GM23338 (cell line): ENCODE measurements around the gene SYT12. TPM values are rescaled to one million over a fixed set of nuclear protein-coding genes. Genes with fewer than 3 reads are reported as not detected.

Experiments used
- ATAC-seq: fragments of 200-7000 bp; cut with Tn5 transposase; 3 replicates; pipeline ENCODE4 v1.9.1; 2020
- DNase-seq: peaks from one replicate; pipeline ENCODE4 v3.0.0-alpha.2; 2015; ENCODE audit warnings: low spot score
- H2AFZ ChIP-seq: fragments of 200-600 bp; sonication (generic); 2 replicates; pipeline ENCODE4 v1.8.0; 2016; ENCODE audit warnings: antibody characterized with exemption, mild to moderate bottlenecking, moderate library complexity
- H3F3A ChIP-seq: fragments of 200-600 bp; sonication (generic); replicated peaks from 2 replicates; pipeline ENCODE4 v1.8.0; 2017; ENCODE audit warnings: antibody characterized with exemption, mixed run types, low read depth
- H3K27ac ChIP-seq: fragments of 200-600 bp; sonication (generic); 2 replicates; pipeline ENCODE4 v1.6.1; 2016; ENCODE audit warnings: low read depth
- H3K27me3 ChIP-seq: fragments of 200-600 bp; sonication (generic); 2 replicates; pipeline ENCODE4 v1.8.0; 2016; ENCODE audit warnings: mild to moderate bottlenecking, mixed run types, moderate library complexity; ENCODE audit not compliant: insufficient read depth
- H3K36me3 ChIP-seq: fragments of 200-600 bp; sonication (generic); 2 replicates; pipeline ENCODE4 v1.8.0; 2016; ENCODE audit warnings: mild to moderate bottlenecking; ENCODE audit not compliant: insufficient read depth
- H3K4me1 ChIP-seq: fragments of 200-600 bp; sonication (generic); 2 replicates; pipeline ENCODE4 v1.8.0; 2016; ENCODE audit warnings: mild to moderate bottlenecking, moderate library complexity; ENCODE audit not compliant: insufficient read depth
- H3K4me2 ChIP-seq: fragments of 200-600 bp; sonication (generic); 2 replicates; pipeline ENCODE4 v1.7.1; 2017; ENCODE audit warnings: mixed run types
- H3K4me3 ChIP-seq: fragments of 200-600 bp; sonication (generic); 2 replicates; pipeline ENCODE4 v1.6.1; 2016; ENCODE audit warnings: mixed run types
- H3K79me2 ChIP-seq: fragments of 200-600 bp; sonication (generic); replicated peaks from 2 replicates; pipeline ENCODE4 v1.8.0; 2017; ENCODE audit warnings: mild to moderate bottlenecking; ENCODE audit not compliant: insufficient read depth
- H3K9me2 ChIP-seq: fragments of 200-600 bp; sonication (generic); 2 replicates; pipeline ENCODE4 v1.8.0; 2017; ENCODE audit not compliant: insufficient read depth
- H4K20me1 ChIP-seq: fragments of 200-600 bp; sonication (generic); replicated peaks from 2 replicates; pipeline ENCODE4 v1.8.0; 2017; ENCODE audit warnings: mild to moderate bottlenecking; ENCODE audit not compliant: insufficient read depth
- H3K27ac Mint-ChIP-seq: 2 replicates; pipeline ENCODE4 v1.8.0; 2020; ENCODE audit warnings: inconsistent platforms, mild to moderate bottlenecking, moderate library complexity, mixed read lengths
- H3K27me3 Mint-ChIP-seq: 3 replicates; pipeline ENCODE4 v1.8.0; 2022; ENCODE audit warnings: low read depth, mild to moderate bottlenecking, moderate library complexity, mixed read lengths, inconsistent platforms; ENCODE audit not compliant: insufficient read depth, poor library complexity
- H3K36me3 Mint-ChIP-seq: 3 replicates; pipeline ENCODE4 v1.8.0; 2021; ENCODE audit warnings: low read depth, mild to moderate bottlenecking, inconsistent platforms, moderate library complexity, mixed read lengths
- H3K4me1 Mint-ChIP-seq: 3 replicates; pipeline ENCODE4 v1.8.0; 2020; ENCODE audit warnings: mild to moderate bottlenecking, inconsistent platforms, mixed read lengths
- H3K4me3 Mint-ChIP-seq: 3 replicates; pipeline ENCODE4 v1.8.0; 2021; ENCODE audit warnings: moderate library complexity, mild to moderate bottlenecking, inconsistent platforms, mixed read lengths
- H3K9me3 Mint-ChIP-seq: 3 replicates; pipeline ENCODE4 v1.8.0; 2020; ENCODE audit warnings: moderate library complexity, mild to moderate bottlenecking, inconsistent platforms, mixed read lengths
- CREB1 ChIP-seq: fragments of 250-450 bp; sonication (Bioruptor Pico); IDR thresholded peaks from 2 replicates; pipeline ENCODE4 v1.5.0; 2020; ENCODE audit warnings: low read depth, mild to moderate bottlenecking, moderate library complexity
- CTCF ChIP-seq, 2 experiments: fragments of 200-600 bp in 1 of 2; sonication (generic) in 1 of 2; conservative IDR thresholded peaks; 2 replicates each; pipeline versions ENCODE4 v1.5.1 to v1.6.1; 2016 to 2017; ENCODE audit warnings: antibody characterized with exemption in 2 of 2, low read depth in 2 of 2, mild to moderate bottlenecking in 2 of 2, moderate library complexity in 1 of 2
- ETS1 ChIP-seq: IDR thresholded peaks from 2 replicates; pipeline ENCODE4 v1.6.1; 2016; ENCODE audit warnings: antibody characterized with exemption
- EZH2 ChIP-seq: fragments of 200-600 bp; sonication (generic); IDR thresholded peaks from one replicate; pipeline ENCODE4 v1.8.0; 2017; ENCODE audit warnings: antibody characterized with exemption, mild to moderate bottlenecking, low read depth; ENCODE audit not compliant: unreplicated experiment
- EZH2phosphoT487 ChIP-seq: fragments of 200-600 bp; sonication (generic); IDR thresholded peaks from one replicate; pipeline ENCODE4 v1.8.1; 2018; ENCODE audit warnings: antibody characterized with exemption; ENCODE audit not compliant: unreplicated experiment
- JUNB ChIP-seq: IDR thresholded peaks from one replicate; pipeline ENCODE4 v1.6.1; 2016; ENCODE audit warnings: antibody characterized with exemption; ENCODE audit not compliant: unreplicated experiment
- NANOG ChIP-seq: IDR thresholded peaks from 2 replicates; pipeline ENCODE4 v1.6.1; 2016; ENCODE audit warnings: antibody characterized with exemption, borderline replicate concordance
- POLR2AphosphoS5 ChIP-seq: IDR thresholded peaks from 2 replicates; pipeline ENCODE4 v1.6.1; 2016; ENCODE audit warnings: antibody characterized with exemption, low read depth
- REST ChIP-seq: IDR thresholded peaks from one replicate; pipeline ENCODE4 v1.6.1; 2018; ENCODE audit warnings: antibody characterized with exemption; ENCODE audit not compliant: unreplicated experiment
- STAT1 ChIP-seq: IDR thresholded peaks from one replicate; pipeline ENCODE4 v1.6.1; 2016; ENCODE audit warnings: antibody characterized with exemption; ENCODE audit not compliant: unreplicated experiment
- ZNF114 ChIP-seq: fragments of 250-450 bp; sonication (Bioruptor Pico); IDR thresholded peaks from 2 replicates; pipeline ENCODE4 v1.5.0; 2020; ENCODE audit warnings: mild to moderate bottlenecking, moderate library complexity
- ZNF331 ChIP-seq: fragments of 250-450 bp; sonication (Bioruptor Pico); IDR thresholded peaks from 2 replicates; pipeline ENCODE4 v1.5.0; 2020; ENCODE audit warnings: low read depth, mild to moderate bottlenecking, moderate library complexity
- polyA plus RNA-seq: library from polyadenylated mRNA; unstranded; fragments of >200 nt; fragmentation: Nextera tagmentation; extraction: Ambion mirVana; gene quantifications from 2 replicates; pipeline ENCODE4 v1.2.1, GENCODE V29; 2016
- total RNA-seq: library from RNA; depleted of rRNA; stranded (reverse); fragments of >200 nt; shearing (Covaris generic); gene quantifications from 2 replicates; pipeline ENCODE4 v1.2.3, GENCODE V29; 2014

Gene SYT12
- total and polyA plus RNA-seq, 2 experiments from 2014 or later: 0.92 to 2.5 TPM

DNA sequence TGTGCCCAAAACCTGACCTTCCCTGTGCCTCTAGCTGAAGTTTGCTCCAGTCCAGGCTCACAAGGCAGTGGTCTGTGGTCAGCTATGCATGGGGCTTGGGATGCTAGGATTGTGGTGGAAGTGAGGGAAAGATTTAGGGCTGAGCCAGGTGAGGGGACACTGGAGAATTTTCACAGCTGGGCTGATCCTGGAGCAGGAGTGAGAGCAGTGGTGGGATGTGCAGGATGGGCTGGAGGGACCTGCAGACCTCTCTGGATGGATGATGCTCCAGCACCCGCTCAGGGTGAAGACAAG lies 72.2 kb downstream of the SYT12 start (continued):
- no peak for TF ChIP-seq CREB1 (CRISPR knock-in tag)
- TF ChIP-seq POLR2AphosphoS5: no peak
- no peak for TF ChIP-seq NANOG
- TF ChIP-seq ETS1: no peak
- no peak for TF ChIP-seq EZH2phosphoT487
- no peak for TF ChIP-seq CTCF (conservative IDR thresholded peaks at IDR 0.05; ENCODE audit: low read depth in 2 of 2)
- no peak for TF ChIP-seq EZH2
- no peak for TF ChIP-seq ZNF331
- TF ChIP-seq REST: no peak
- TF ChIP-seq STAT1: no peak
- TF ChIP-seq JUNB: no peak

DNA sequence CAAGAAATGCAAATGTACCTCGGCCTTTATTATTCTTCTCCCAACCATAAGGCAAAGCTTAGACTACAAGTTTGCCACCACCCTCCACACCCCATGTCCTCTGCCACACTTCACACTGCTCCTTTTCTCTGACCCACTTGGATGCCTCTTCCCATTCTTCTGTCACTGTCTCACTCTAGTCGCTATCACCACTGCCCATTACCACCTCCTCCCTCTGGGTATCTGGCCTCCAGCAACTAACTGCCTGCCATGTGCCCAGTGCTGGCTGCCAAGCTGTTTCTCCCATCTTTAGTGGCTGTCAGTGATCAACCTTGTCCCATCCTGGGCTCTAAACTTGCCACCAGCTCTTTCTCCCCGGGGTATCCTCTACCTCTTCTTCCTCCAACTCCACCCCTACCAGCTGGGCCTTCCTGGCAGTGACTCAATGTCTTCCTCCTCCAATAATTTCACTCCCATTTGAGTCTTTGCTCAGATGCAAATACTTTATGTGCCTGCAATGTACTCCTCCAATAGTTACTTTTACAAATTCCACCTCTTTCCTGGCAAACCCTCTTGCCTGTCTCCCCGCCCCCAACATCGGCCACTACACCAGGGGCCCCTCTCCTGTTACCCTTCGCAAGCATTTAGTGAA lies 76.0 kb downstream of the SYT12 start:
- Mint-ChIP-seq H3K27ac (no peak overlapping the region), H3K9me3 (no peaks in the 10 kb centered on the region; the same call in 2 of the 3 replicates), H3K27me3 (peaks cover 8% of the 10 kb centered on the region), H3K4me3 (no peak overlapping the region), H3K4me1 (peaks cover 22% of the 10 kb centered on the region), H3K36me3 (no peaks in the 10 kb centered on the region)
- no peaks in the 10 kb centered on the region for H3F3A ChIP-seq
- H3K9me2 ChIP-seq: no peaks in the 10 kb centered on the region
- H3K36me3 ChIP-seq: no peaks in the 10 kb centered on the region
- H4K20me1 ChIP-seq: no peaks in the 10 kb centered on the region
- no peak overlapping the region for H3K27ac ChIP-seq
- peak overlapping the region; percentile 81; the same call in 1 of the 2 replicates for H2AFZ ChIP-seq
- H3K4me3 ChIP-seq: no peak overlapping the region
- ATAC-seq (no peak), DNase-seq (no peak)
- H3K4me1 ChIP-seq: no peaks in the 10 kb centered on the region
- H3K4me2 ChIP-seq: no peak overlapping the region
- no peaks in the 10 kb centered on the region for H3K27me3 ChIP-seq
- H3K79me2 ChIP-seq: no peaks in the 10 kb centered on the region
- no peak for TF ChIP-seq EZH2
- no peak for TF ChIP-seq NANOG
- no peak for TF ChIP-seq ZNF331
- TF ChIP-seq EZH2phosphoT487: no peak
- no peak for TF ChIP-seq CTCF (conservative IDR thresholded peaks at IDR 0.05; ENCODE audit: low read depth in 2 of 2)
- no peak for TF ChIP-seq CREB1 (CRISPR knock-in tag)
- TF ChIP-seq STAT1: no peak
- TF ChIP-seq REST: no peak
- TF ChIP-seq POLR2AphosphoS5: no peak
- no peak for TF ChIP-seq ZNF114 (CRISPR knock-in tag)
- TF ChIP-seq JUNB: no peak
